Breast epithelium (tissue), 4 donors: ENCODE results near the gene ABCB8. TPM values are rescaled to one million over a fixed set of nuclear protein-coding genes. Genes with fewer than 3 reads are reported as not detected.
A peak's percentile ranks its signal among the peaks of the same experiment; 100 is the strongest.

ENCODE experiments used
- DNase-seq, 2 donors: peaks; one replicate each; pipeline ENCODE4 v3.0.0-alpha.2; 2019; ENCODE audit warnings: low spot score in 2 of 2
- H3K27ac ChIP-seq, 2 donors: fragments of 200-600 bp; sonication (generic) in 1 of 2; one replicate each; pipeline ENCODE4 v1.5.1; 2016 to 2019; ENCODE audit warnings: mild to moderate bottlenecking in 1 of 2
- H3K27me3 ChIP-seq, 2 donors: fragments of 200-600 bp; sonication (generic) in 1 of 2; one replicate each; pipeline versions ENCODE4 v1.5.1 to v1.6.0; 2017 to 2019; ENCODE audit warnings: control low read depth in 1 of 2, mild to moderate bottlenecking in 1 of 2
- H3K36me3 ChIP-seq: fragments of 200-600 bp; one replicate; pipeline ENCODE4 v1.5.1; 2019
- H3K4me1 ChIP-seq, 2 donors: fragments of 200-600 bp; sonication (generic); one replicate each; pipeline ENCODE4 v1.5.1; 2016 to 2019; ENCODE audit warnings: control low read depth in 1 of 2
- H3K4me3 ChIP-seq, 3 donors: fragments of 200-600 bp; sonication (generic); 1 replicate in 2 of 3; 2 replicates in 1 of 3; pipeline ENCODE4 v1.5.1; 2016 to 2019; ENCODE audit warnings: mild to moderate bottlenecking in 3 of 3, moderate library complexity in 2 of 3
- H3K9me3 ChIP-seq, 2 donors: fragments of 200-600 bp; sonication (generic) in 1 of 2; one replicate each; pipeline ENCODE4 v1.5.1; 2016 to 2019; ENCODE audit warnings: control low read depth in 1 of 2
- POLR2A ChIP-seq: fragments of 450-650 bp; IDR thresholded peaks from one replicate; pipeline ENCODE4 v1.6.1; 2016; ENCODE audit warnings: antibody characterized with exemption, mild to moderate bottlenecking, moderate library complexity
- POLR2AphosphoS5 ChIP-seq, 3 donors: sonication (generic); formaldehyde crosslinking; IDR thresholded peaks; one replicate each; pipeline ENCODE4 v1.6.1; 2017; ENCODE audit warnings: antibody characterized with exemption in 3 of 3
- intact Hi-C: fragments of 100-400 bp; cut with DNase I; formaldehyde crosslinking; loops from one replicate; pipeline ENCODE4 v1.15.1; 2023; ENCODE audit warnings: low total_unique reads
- total RNA-seq, 3 donors: library from RNA; depleted of rRNA; stranded (reverse); fragments of >200 nt; gene quantifications; one replicate each; pipeline ENCODE4 v1.1.0, GENCODE V29; 2016
- TF ChIP-seq, protein P1 (sequence below), 3 donors: fragments of 450-650 bp; IDR thresholded peaks; one replicate each; pipeline ENCODE4 v1.5.1; 2016 to 2017; ENCODE audit warnings: antibody characterized with exemption in 3 of 3, mild to moderate bottlenecking in 3 of 3, moderate library complexity in 3 of 3

Gene ABCB8
- total RNA-seq, 3 donors from 2014 or later, result 14.7 to 19.3 (median 17.6) TPM

DNA sequence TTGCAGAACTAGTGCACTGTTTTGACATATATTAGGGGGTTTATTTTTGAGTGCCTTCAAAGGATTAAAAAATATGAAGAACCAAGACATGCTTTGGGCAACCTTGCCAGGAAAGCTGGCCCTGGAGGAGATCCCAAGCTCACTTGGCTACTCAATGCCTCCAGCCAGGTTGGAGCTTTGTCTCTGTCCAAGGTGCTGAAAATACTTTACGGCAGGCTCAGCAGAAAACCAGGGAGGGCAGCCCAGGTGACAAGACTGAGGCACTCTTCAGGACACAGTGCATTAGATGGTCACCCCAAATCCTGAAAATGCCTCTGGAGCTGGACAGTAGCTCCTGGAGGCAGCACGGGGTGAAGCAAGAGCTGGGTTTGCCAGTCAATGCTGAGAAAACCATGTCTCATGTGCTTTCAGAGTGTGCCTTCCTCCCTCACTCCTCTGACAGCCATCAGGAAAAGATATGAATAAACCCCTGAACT lies 44.3 kb upstream of the ABCB8 start:
- no peak for TF ChIP-seq POLR2AphosphoS5 (IDR thresholded peaks at IDR 0.05)
- TF ChIP-seq, protein P1, sequence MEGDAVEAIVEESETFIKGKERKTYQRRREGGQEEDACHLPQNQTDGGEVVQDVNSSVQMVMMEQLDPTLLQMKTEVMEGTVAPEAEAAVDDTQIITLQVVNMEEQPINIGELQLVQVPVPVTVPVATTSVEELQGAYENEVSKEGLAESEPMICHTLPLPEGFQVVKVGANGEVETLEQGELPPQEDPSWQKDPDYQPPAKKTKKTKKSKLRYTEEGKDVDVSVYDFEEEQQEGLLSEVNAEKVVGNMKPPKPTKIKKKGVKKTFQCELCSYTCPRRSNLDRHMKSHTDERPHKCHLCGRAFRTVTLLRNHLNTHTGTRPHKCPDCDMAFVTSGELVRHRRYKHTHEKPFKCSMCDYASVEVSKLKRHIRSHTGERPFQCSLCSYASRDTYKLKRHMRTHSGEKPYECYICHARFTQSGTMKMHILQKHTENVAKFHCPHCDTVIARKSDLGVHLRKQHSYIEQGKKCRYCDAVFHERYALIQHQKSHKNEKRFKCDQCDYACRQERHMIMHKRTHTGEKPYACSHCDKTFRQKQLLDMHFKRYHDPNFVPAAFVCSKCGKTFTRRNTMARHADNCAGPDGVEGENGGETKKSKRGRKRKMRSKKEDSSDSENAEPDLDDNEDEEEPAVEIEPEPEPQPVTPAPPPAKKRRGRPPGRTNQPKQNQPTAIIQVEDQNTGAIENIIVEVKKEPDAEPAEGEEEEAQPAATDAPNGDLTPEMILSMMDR (IDR thresholded peaks at IDR 0.05), result no peak
- TF ChIP-seq POLR2A, result no peak
- DNase-seq, result no peak
- intact Hi-C loops, result no loop called here
- Histone ChIP-seq H3K27ac (no peak overlapping the region), H3K27me3 (peaks cover 1 to 19% of the 10 kb centered on the region in 2 donors), H3K4me1 (peaks cover 0 to 3% of the 10 kb centered on the region in 2 donors), H3K4me3 (no peak overlapping the region), H3K36me3 (no peaks in the 10 kb centered on the region), H3K9me3 (no peaks in the 10 kb centered on the region)

DNA sequence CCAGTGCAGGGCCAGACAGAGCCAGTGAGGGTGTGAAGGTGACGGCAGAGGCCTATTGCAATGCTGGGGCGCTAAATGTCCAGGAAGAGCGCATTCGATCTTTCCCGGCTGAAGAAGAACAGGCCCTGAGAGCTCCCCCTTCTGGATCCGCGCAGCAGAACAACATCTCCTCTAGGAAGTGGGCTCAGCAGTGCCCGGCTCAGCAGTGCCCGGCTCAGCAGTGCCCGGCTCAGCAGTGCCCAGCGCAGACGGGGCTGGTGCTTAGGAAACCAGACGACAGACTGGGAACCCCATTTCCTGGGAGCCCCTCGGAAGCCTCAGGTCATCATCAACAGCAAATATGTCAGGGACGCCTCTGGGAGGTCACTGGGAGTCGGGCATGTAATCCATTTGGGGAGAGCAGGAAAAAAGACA lies 42.1 kb upstream of the ABCB8 start:
- intact Hi-C loops, result loop anchor here (1.0 kb wide), 1 partner anchor 34 kb away; no protein-coding TSS in a partner anchor
- Histone ChIP-seq H3K27me3 (peaks cover 0 to 16% of the 10 kb centered on the region in 2 donors), H3K4me3 (no peak overlapping the region), H3K9me3 (peaks cover 0 to 6% of the 10 kb centered on the region in 2 donors), H3K27ac (no peak overlapping the region), H3K4me1 (peaks cover 0 to 3% of the 10 kb centered on the region in 2 donors), H3K36me3 (no peaks in the 10 kb centered on the region)
- DNase-seq, result no peak
- TF ChIP-seq POLR2A (no peak), POLR2AphosphoS5 (IDR thresholded peaks at IDR 0.05) (no peak)
- TF ChIP-seq, protein P1 (IDR thresholded peaks at IDR 0.05), result peak in 1 of 3 donors; percentile 35

DNA sequence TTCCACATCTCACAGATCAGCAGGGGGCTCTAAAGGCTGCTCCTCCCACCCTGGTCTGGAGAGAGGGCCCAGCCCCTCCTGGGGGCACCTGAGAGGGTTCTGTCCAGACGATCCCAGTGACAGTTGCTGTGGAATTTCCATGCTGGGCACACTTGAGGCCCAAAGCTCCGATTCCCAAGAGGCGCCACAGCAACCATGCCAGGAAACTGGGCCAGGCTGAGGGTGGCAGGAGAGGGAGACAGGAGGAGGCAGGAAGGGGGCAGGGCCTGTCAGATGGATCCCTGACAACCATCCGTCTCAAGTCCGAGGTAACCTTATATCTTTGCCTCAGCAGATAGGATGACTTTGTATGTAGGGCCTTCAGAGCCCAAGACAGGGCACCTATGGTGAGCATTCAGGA lies 41.7 kb upstream of the ABCB8 start:
- Histone ChIP-seq H3K9me3 (peaks cover 0 to 6% of the 10 kb centered on the region in 2 donors), H3K27ac (no peak overlapping the region), H3K4me3 (no peak overlapping the region), H3K27me3 (peaks cover 0 to 16% of the 10 kb centered on the region in 2 donors), H3K36me3 (no peaks in the 10 kb centered on the region), H3K4me1 (peaks cover 0 to 3% of the 10 kb centered on the region in 2 donors)
- TF ChIP-seq POLR2A (no peak), POLR2AphosphoS5 (IDR thresholded peaks at IDR 0.05) (no peak)
- TF ChIP-seq, protein P1 (IDR thresholded peaks at IDR 0.05), result no peak
- no peak for DNase-seq
- intact Hi-C loops, result loop anchor here (1.0 kb wide), 1 partner anchor 34 kb away; no protein-coding TSS in a partner anchor

DNA sequence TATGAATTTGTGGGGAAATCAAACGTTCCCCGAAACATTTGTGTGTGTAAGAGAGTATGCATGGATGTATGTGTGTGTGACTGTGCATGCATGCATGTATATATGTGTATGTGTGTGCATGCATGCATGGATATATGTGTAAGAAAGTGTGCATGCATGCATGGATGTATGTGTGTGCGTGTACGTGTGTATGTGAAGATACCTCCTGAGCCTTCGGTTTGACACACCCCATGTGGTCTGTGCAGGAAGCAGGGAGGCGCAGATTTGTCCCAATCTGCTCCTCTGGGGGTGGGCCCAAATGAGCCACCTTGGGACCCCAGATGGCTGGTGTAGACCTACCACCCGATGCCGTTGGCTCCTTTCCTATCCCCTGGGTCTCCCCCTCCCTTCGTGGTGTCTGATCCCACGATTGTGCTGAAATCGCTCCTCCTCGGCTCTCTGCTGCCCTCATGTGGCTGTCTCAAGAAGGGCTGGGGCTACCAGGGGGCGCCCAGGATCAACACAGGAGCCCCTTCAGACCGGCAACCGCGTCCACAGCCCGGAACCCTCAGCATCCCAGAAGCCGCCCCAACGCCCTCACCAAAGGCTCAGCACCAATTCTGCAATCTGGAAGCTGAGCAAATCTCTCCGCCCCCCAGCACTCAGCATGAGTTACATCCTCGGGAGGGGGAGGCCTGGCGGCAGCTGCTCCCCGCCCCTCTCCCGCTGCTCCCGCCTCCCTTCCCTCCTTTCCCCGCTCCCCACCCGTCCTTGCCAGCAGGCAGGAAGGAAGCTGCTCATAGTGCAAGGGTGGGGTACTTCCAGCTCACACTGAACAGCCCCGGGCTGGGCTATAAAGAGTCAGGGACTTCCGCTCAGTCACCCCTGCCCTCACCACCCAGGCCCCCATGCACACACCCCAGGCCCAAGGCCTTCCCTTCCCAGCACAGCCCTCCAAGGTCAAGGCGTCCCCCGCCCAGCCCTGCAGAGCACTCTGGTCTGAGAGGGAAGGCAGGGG lies 39.7 kb upstream of the ABCB8 start:
- DNase-seq, result no peak
- intact Hi-C loops, result no loop called here
- TF ChIP-seq, protein P1 (IDR thresholded peaks at IDR 0.05), result peak in 2 of 3 donors; percentile 48 to 68
- TF ChIP-seq POLR2A, result no peak
- TF ChIP-seq POLR2AphosphoS5 (IDR thresholded peaks at IDR 0.05), result peak in 1 of 3 donors; percentile 49
- Histone ChIP-seq H3K9me3 (peaks cover 0 to 6% of the 10 kb centered on the region in 2 donors), H3K27ac (peak overlapping the region in 1 of 2 donors; percentile 79), H3K27me3 (peaks cover 0 to 16% of the 10 kb centered on the region in 2 donors), H3K36me3 (no peaks in the 10 kb centered on the region), H3K4me1 (peaks cover 0 to 3% of the 10 kb centered on the region in 2 donors), H3K4me3 (peak overlapping the region in 1 of 3 donors; percentile 28)
